SK-N-MC (cell line): Measurements from ENCODE around the gene TFAP2B.

Experiments used
- EZH2 ChIP-seq: fragments of 200-600 bp; sonication (generic); IDR thresholded peaks from one replicate; pipeline ENCODE4 v1.6.1; 2017; ENCODE audit warnings: antibody characterized with exemption
- FOXP2 ChIP-seq: optimal IDR thresholded peaks from 2 replicates; pipeline ENCODE3; 2011; ENCODE audit warnings: mild to moderate bottlenecking, moderate library complexity; ENCODE audit not compliant: insufficient read depth; ENCODE audit errors: extremely low read length, control extremely low read depth
- POLR2AphosphoS5 ChIP-seq: IDR thresholded peaks from 2 replicates; pipeline ENCODE4 v1.6.1; 2012; ENCODE audit warnings: mild to moderate bottlenecking, low read depth, low read length, borderline replicate concordance

DNA sequence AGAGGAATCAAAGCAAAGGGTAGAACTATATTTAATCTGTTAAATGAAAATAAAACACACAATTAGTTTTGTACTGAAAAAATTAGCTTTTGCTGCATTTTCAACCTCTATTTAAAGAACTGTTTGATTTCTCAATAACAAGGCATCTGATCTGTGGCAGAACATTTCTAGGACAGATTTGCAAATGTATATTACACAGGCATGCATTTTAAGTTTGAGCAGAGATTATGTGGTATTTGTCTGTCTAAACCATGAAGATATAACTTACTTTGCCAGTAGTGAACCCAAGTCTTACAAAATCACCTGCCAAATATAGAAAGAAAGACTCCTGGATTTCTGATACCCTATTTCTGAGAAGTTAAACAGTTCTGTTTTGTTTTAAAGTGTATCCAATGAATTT, 71.9 kb downstream of the TFAP2B start:
- TF ChIP-seq POLR2AphosphoS5 (no peak), EZH2 (no peak), FOXP2 (no peak)
